Smooth muscle cell (in vitro differentiated cells): ENCODE measurements around the gene NAA16. TPM values are rescaled to one million over a fixed set of nuclear protein-coding genes. Genes with fewer than 3 reads are reported as not detected.

Experiments used
- DNase-seq: peaks from one replicate; lab custom pipeline; 2025; ENCODE audit not compliant: unreplicated experiment; lab: John Stamatoyannopoulos, UW
- H2AFZ ChIP-seq: fragments of 200-600 bp; sonication (generic); 2 replicates; pipeline ENCODE4 v1.6.0; 2016; ENCODE audit warnings: antibody characterized with exemption, low read depth, mild to moderate bottlenecking
- H3F3A ChIP-seq: fragments of 200-600 bp; sonication (generic); 2 replicates; pipeline ENCODE4 v1.6.0; 2017; ENCODE audit warnings: antibody characterized with exemption, low read depth
- H3K27ac ChIP-seq: fragments of 200-600 bp; sonication (generic); 2 replicates; pipeline ENCODE4 v1.5.1; 2016; ENCODE audit warnings: low read depth, mild to moderate bottlenecking
- H3K27me3 ChIP-seq: fragments of 200-600 bp; sonication (generic); 2 replicates; pipeline ENCODE4 v1.6.1; 2016; ENCODE audit warnings: low read depth, mild to moderate bottlenecking
- H3K36me3 ChIP-seq: fragments of 200-600 bp; sonication (generic); 2 replicates; pipeline ENCODE4 v1.5.1; 2016; ENCODE audit warnings: low read depth
- H3K4me1 ChIP-seq: fragments of 200-600 bp; sonication (generic); 2 replicates; pipeline ENCODE4 v1.5.1; 2016; ENCODE audit warnings: low read depth
- H3K4me2 ChIP-seq: fragments of 200-600 bp; sonication (generic); 2 replicates; pipeline ENCODE4 v1.6.0; 2016; ENCODE audit warnings: mild to moderate bottlenecking
- H3K4me3 ChIP-seq: fragments of 200-600 bp; sonication (generic); 2 replicates; pipeline ENCODE4 v1.5.1; 2016; ENCODE audit warnings: mild to moderate bottlenecking
- H3K79me2 ChIP-seq: fragments of 200-600 bp; sonication (generic); 2 replicates; pipeline ENCODE4 v1.6.0; 2016; ENCODE audit warnings: low read depth, mild to moderate bottlenecking
- H3K9ac ChIP-seq: fragments of 200-600 bp; sonication (generic); 2 replicates; pipeline ENCODE4 v1.6.0; 2016; ENCODE audit warnings: low read depth
- H3K9me3 ChIP-seq: fragments of 200-600 bp; sonication (generic); replicated peaks from 2 replicates; pipeline ENCODE4 v1.5.1; 2016; ENCODE audit warnings: low read depth
- H4K20me1 ChIP-seq: fragments of 200-600 bp; sonication (generic); 2 replicates; pipeline ENCODE4 v1.6.0; 2016; ENCODE audit warnings: low read depth
- CTCF ChIP-seq: fragments of 200-600 bp; sonication (generic); IDR thresholded peaks from 2 replicates; pipeline ENCODE4 v1.5.1; 2017; ENCODE audit warnings: borderline replicate concordance, mild to moderate bottlenecking, antibody characterized with exemption; ENCODE audit not compliant: insufficient read depth, poor library complexity, severe bottlenecking
- WGBS: methylation state at CpG from one replicate; pipeline ENCODE4 v1.1.7; 2016; ENCODE audit warnings: low lambda C conversion rate; 5-methylcytosine and 5-hydroxymethylcytosine counted together
- polyA plus RNA-seq: library from polyadenylated mRNA; unstranded; fragments of >200 nt; fragmentation: Nextera tagmentation; extraction: Ambion mirVana; gene quantifications from 2 replicates; pipeline ENCODE4 v1.2.1, GENCODE V29; 2016
- total RNA-seq: library from RNA; depleted of rRNA; stranded (reverse); fragments of >200 nt; gene quantifications from 2 replicates; pipeline ENCODE4 v1.2.3, GENCODE V29; 2014

The NAA16 gene
- total and polyA plus RNA-seq, 2 experiments from 2014 or later = 6.9 to 21.8 TPM

GRCh38 chr13:41304551-41304950, 6.5 kb upstream of the NAA16 start:
- Histone ChIP-seq H3F3A (no peaks in the 10 kb centered on the region), H3K27ac (no peak overlapping the region), H3K36me3 (no peaks in the 10 kb centered on the region), H3K9me3 (no peaks in the 10 kb centered on the region), H3K27me3 (no peaks in the 10 kb centered on the region), H3K4me2 (no peak overlapping the region), H3K4me3 (no peak overlapping the region), H2AFZ (no peak overlapping the region), H3K9ac (no peak overlapping the region), H3K4me1 (no peaks in the 10 kb centered on the region), H4K20me1 (no peaks in the 10 kb centered on the region), H3K79me2 (no peaks in the 10 kb centered on the region)
- no peak for DNase-seq
- no peak for TF ChIP-seq CTCF

- no peaks in the 10 kb centered on the region for H3K36me3 ChIP-seq
- no peaks in the 10 kb centered on the region for H4K20me1 ChIP-seq
- no peak for DNase-seq
- H3K9me3 ChIP-seq = no peaks in the 10 kb centered on the region
- no peaks in the 10 kb centered on the region for H3K4me1 ChIP-seq
- no peaks in the 10 kb centered on the region for H3K27me3 ChIP-seq
- peak overlapping the region; percentile 46 for H2AFZ ChIP-seq
- H3F3A ChIP-seq = no peaks in the 10 kb centered on the region
- WGBS = 64% methylated on average over 6 of the region's 15 CpGs
- no peak overlapping the region for H3K27ac ChIP-seq
- no peak overlapping the region for H3K4me3 ChIP-seq
- TF ChIP-seq CTCF = no peak
- H3K4me2 ChIP-seq = no peak overlapping the region
- no peak overlapping the region for H3K9ac ChIP-seq
- no peaks in the 10 kb centered on the region for H3K79me2 ChIP-seq
Measured at GRCh38 chr13:41306271-41307145, 4.6 kb upstream of the NAA16 start.

GRCh38 chr13:41307884-41308640, 3.0 kb upstream of the NAA16 start:
- H4K20me1 ChIP-seq = peaks cover 8% of the 10 kb centered on the region
- H3K36me3 ChIP-seq = no peaks in the 10 kb centered on the region
- no peak overlapping the region for H3K4me2 ChIP-seq
- no peaks in the 10 kb centered on the region for H3K9me3 ChIP-seq
- no peak overlapping the region for H3K9ac ChIP-seq
- no peak for DNase-seq
- peaks cover 7% of the 10 kb centered on the region for H3K4me1 ChIP-seq
- TF ChIP-seq CTCF = no peak
- no peak overlapping the region for H3K27ac ChIP-seq
- no peaks in the 10 kb centered on the region for H3K27me3 ChIP-seq
- no peaks in the 10 kb centered on the region for H3F3A ChIP-seq
- no peak overlapping the region for H3K4me3 ChIP-seq
- no peak overlapping the region for H2AFZ ChIP-seq
- peaks cover 15% of the 10 kb centered on the region for H3K79me2 ChIP-seq
- 87% methylated on average over 11 of the region's 11 CpGs for WGBS
